ENCODE measurements around the gene INTS14.
A peak's percentile ranks its signal among the peaks of the same experiment; 100 is the strongest.
"Not testable (repeated sequence)": the region's sequence is repeated elsewhere in the genome, so short reads cannot be mapped to it uniquely, and the experiment has no call there.

Gene INTS14

DNA sequence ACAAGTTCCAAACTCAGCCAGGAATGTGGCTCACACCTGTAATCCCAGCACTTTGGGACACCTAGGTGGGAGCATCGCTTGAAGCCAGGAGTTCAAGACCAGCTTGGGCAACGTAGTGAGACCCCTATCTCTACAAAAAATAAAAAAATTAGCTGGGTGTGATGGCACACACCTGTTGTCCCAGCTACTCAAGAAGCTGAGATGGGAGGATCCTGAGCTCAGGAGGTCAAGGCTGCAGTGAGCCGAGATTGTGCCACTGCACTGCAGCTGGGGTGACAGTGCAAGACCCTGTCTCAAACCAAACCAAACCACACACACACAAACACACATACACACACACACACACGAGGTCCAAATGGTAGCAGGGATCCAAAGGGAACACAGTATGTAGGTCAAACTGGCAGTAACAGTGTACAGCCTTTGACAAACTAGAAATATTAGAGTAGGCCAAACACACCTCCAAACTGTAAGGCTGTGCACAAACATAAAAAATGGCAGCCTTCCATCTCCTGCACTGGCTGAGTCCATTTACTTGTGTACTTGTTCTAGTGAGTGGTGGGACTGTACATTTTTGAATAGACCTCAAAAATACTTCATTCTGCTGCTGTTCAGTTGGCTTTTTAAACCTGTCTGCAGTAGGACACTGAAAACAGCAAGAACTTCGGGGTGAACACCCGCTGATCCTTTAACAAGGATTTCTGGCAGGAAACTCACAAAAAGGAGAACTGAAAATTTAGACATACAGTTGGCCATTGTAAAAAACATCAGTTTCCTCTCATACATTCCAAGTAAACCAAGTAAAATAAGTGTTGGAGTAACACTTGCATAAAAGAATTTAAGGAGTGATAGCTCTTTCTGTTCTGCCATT lies 33.6 kb downstream of the INTS14 start:
- no peak for DNase-seq

DNA sequence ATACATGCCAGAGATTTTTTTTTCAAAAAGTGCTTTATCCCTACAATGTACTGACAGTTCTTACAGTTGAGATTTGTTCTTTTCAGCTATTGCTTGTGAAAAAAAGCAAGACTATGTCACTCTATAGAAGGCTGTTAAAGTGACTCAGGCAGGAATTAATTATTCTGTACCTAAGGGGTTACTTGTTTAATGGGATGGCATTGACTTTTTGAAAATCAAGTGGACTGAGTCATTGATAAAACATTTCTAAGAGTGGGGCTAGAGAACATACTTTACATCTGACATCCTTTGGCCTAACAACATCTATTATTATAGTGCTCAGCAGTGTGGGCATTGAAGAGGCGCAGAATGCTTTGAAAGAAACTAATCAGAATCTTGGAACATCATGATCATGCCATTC lies 34.3 kb downstream of the INTS14 start:
- DNase-seq = no peak

DNA sequence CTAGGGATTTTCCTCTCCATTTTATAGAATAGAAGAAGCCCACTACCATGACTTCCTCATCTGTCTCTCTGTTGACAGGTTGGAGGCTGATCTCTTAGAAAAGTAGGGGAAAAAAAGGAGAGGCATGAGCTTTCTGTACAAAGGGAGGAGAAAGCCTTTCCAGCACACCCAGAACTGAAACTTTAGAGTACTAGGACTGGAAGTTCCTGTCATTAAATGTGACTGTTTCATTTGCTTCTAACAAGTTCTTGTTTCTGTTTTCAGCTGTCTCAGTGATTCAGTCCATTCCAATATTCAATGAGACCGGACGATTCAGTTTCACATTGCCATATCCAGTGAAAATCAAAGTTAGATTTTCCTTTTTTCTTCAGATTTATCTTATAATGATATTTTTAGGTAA lies 39.0 kb downstream of the INTS14 start:
- DNase-seq = no peak

DNA sequence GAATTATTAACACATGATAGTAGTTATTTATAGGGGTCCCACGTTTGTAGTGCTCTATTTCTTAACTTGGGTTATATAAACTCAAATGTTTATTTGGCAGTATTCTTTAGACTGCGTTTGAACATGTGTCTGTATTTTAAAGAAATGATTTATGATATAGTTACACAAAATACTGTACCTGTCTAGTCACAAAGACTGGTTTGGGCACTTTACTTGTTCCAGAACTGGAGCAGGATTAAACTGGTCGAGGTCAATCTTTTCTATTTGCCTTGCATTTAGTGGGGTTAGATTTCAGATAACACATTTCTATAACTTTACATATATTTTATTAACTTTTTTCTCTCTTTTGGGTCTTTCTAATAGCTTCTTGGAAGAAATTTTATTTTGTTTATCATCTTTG lies 41.2 kb downstream of the INTS14 start:
- no peak for DNase-seq

GRCh38 chr15:65561934-65562333 lies 49.0 kb downstream of the INTS14 start:
- no peak for DNase-seq

DNA sequence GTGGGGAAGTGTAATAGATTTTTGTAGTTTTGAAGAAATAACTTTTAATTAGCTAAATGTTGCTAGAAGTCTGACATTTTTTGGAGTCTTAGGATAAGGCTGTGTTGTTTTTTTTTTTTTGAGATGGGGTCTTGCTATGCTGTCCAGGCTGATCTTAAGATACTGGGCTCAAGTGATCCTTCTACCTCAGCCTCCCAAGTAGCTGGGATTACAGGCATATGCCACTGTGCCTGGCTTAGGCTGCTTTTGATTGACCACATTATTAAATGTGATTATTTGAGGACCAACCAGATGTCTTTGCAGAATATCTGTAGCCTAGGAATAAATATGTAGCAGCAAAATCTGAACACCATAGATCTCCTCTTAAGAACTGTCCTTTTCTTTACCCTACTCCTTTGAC lies 51.0 kb downstream of the INTS14 start:
- no peak for DNase-seq

- no peak for DNase-seq
Observed at GRCh38 chr15:65558997-65559760, 51.8 kb downstream of the INTS14 start.

- no peak for DNase-seq
Observed at GRCh38 chr15:65558336-65558735, 52.6 kb downstream of the INTS14 start.

DNA sequence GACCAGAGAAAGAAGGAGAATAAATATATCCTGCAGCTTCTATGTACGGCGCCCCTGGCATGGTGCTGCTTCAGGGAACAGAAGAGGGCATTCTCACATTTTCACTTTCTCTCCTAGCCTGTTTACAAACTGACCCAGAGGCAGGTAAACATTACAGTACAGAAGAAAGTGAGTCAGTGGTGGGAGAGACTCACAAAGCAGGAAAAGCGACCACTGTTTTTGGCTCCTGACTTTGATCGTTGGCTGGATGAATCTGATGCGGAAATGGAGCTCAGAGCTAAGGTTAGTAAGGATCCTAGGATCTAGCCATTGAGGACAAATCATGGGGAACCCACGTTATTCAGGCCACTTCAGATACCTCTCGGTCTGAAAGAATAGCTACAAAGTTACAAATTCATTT lies 54.3 kb downstream of the INTS14 start:
- DNase-seq = no peak

DNA sequence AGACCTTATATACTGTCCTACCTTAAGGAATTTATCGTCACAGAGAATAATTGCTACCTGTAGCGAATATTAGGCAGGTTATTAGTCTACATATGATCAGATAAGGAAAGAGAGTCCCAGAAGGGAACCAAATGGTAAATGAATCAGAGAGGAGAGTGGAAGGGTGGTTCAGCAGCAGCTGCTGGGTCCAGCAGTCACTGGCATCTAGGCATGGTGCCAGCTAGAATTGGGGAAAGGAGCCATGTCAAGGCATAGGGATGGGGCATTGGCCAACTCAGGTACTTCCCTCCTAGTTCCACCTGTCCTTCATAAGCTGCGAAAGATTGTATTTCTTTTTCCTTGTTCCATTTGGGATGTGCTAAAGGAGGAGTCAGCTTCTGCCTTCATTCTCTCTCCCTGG lies 57.2 kb downstream of the INTS14 start:
- no peak for DNase-seq

DNA sequence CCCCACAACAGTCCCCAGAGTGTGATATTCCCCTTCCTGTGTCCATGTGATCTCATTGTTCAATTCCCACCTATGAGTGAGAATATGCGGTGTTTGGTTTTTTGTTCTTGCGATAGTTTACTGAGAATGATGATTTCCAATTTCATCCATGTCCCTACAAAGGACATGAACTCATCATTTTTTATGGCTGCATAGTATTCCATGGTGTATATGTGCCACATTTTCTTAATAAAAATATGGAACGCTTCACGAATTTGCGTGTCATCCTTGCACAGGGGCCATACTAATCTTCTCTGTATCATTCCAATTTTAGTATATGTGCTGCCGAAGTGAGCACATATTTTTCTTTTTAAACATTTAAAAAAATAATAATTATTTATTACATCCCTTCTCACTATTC lies 58.1 kb downstream of the INTS14 start:
- not testable (repeated sequence) for DNase-seq

DNA sequence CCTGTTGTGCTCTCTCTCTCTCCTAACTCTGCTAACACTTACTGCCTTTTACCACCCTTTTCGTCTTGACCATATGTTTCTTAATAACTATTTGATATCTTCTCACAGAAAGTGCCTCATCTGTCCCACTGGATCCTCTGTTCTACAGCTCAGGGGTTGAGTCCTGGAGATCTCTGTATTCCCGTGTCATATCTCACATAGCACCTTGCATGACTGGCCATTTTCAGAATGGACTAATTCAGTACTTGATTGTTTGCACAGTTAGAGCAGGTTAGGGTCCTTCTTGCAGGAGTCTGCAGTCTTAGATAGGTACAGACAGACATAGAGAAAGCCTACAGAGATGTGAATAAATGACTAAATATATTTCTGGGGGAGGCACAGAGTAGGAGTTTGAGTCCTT lies 59.7 kb downstream of the INTS14 start:
- no peak for DNase-seq

GRCh38 chr15:65550681-65551098 lies 60.2 kb downstream of the INTS14 start:
- no peak for DNase-seq

- DNase-seq = not testable (repeated sequence)
Observed at GRCh38 chr15:65549288-65549687, 61.6 kb downstream of the INTS14 start.

- DNase-seq = no peak
Observed at GRCh38 chr15:65547841-65548240, 63.1 kb downstream of the INTS14 start.

GRCh38 chr15:65541231-65541820 lies 69.6 kb downstream of the INTS14 start:
- no peak for DNase-seq

GRCh38 chr15:65540314-65540713 lies 70.6 kb downstream of the INTS14 start:
- no peak for DNase-seq

- no peak for DNase-seq
Observed at GRCh38 chr15:65535192-65535591, 75.7 kb downstream of the INTS14 start.

GRCh38 chr15:65533057-65533756 lies 77.7 kb downstream of the INTS14 start:
- no peak for DNase-seq

DNA sequence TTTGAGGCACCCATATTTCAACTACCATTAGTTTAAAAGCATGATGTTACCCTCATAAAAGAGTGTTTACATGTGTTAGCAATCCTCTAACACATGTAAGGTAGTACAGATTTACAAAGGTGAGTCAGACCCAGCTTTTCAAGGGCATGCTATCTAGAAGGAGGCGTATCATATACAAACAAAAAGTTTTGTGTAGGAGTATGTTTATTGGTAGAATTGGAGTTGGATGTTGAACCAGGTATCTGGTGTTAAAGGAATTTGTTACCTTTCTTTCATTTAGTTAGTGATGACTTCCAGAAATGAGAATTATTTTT lies 78.2 kb downstream of the INTS14 start:
- DNase-seq = no peak

GRCh38 chr15:65530318-65531111 lies 80.4 kb downstream of the INTS14 start, which contains the start of gene HACD3:
TSS of gene HACD3 (plus strand) at chr15:65530463. CDS start at chr15:65530632, 169 bp downstream.
- DNase-seq = peak; percentile 91

- DNase-seq = no peak
Observed at GRCh38 chr15:65529762-65530317, 81.1 kb downstream of the INTS14 start.
